Smooth muscle cell (in vitro differentiated cells): ENCODE results near the gene RAMACL. TPM values are rescaled to one million over a fixed set of nuclear protein-coding genes. Genes with fewer than 3 reads are reported as not detected.

Experiments used
- DNase-seq: peaks from one replicate; lab custom pipeline; 2025; ENCODE audit not compliant: unreplicated experiment; lab: John Stamatoyannopoulos, UW
- H2AFZ ChIP-seq: fragments of 200-600 bp; sonication (generic); 2 replicates; pipeline ENCODE4 v1.6.0; 2016; ENCODE audit warnings: antibody characterized with exemption, low read depth, mild to moderate bottlenecking
- H3F3A ChIP-seq: fragments of 200-600 bp; sonication (generic); 2 replicates; pipeline ENCODE4 v1.6.0; 2017; ENCODE audit warnings: antibody characterized with exemption, low read depth
- H3K27ac ChIP-seq: fragments of 200-600 bp; sonication (generic); 2 replicates; pipeline ENCODE4 v1.5.1; 2016; ENCODE audit warnings: low read depth, mild to moderate bottlenecking
- H3K27me3 ChIP-seq: fragments of 200-600 bp; sonication (generic); 2 replicates; pipeline ENCODE4 v1.6.1; 2016; ENCODE audit warnings: low read depth, mild to moderate bottlenecking
- H3K36me3 ChIP-seq: fragments of 200-600 bp; sonication (generic); 2 replicates; pipeline ENCODE4 v1.5.1; 2016; ENCODE audit warnings: low read depth
- H3K4me1 ChIP-seq: fragments of 200-600 bp; sonication (generic); 2 replicates; pipeline ENCODE4 v1.5.1; 2016; ENCODE audit warnings: low read depth
- H3K4me2 ChIP-seq: fragments of 200-600 bp; sonication (generic); 2 replicates; pipeline ENCODE4 v1.6.0; 2016; ENCODE audit warnings: mild to moderate bottlenecking
- H3K4me3 ChIP-seq: fragments of 200-600 bp; sonication (generic); 2 replicates; pipeline ENCODE4 v1.5.1; 2016; ENCODE audit warnings: mild to moderate bottlenecking
- H3K79me2 ChIP-seq: fragments of 200-600 bp; sonication (generic); 2 replicates; pipeline ENCODE4 v1.6.0; 2016; ENCODE audit warnings: low read depth, mild to moderate bottlenecking
- H3K9ac ChIP-seq: fragments of 200-600 bp; sonication (generic); 2 replicates; pipeline ENCODE4 v1.6.0; 2016; ENCODE audit warnings: low read depth
- H3K9me3 ChIP-seq: fragments of 200-600 bp; sonication (generic); replicated peaks from 2 replicates; pipeline ENCODE4 v1.5.1; 2016; ENCODE audit warnings: low read depth
- H4K20me1 ChIP-seq: fragments of 200-600 bp; sonication (generic); 2 replicates; pipeline ENCODE4 v1.6.0; 2016; ENCODE audit warnings: low read depth
- WGBS: methylation state at CpG from one replicate; pipeline ENCODE4 v1.1.7; 2016; ENCODE audit warnings: low lambda C conversion rate; 5-methylcytosine and 5-hydroxymethylcytosine counted together
- polyA plus RNA-seq: library from polyadenylated mRNA; unstranded; fragments of >200 nt; fragmentation: Nextera tagmentation; extraction: Ambion mirVana; gene quantifications from 2 replicates; pipeline ENCODE4 v1.2.1, GENCODE V29; 2016
- total RNA-seq: library from RNA; depleted of rRNA; stranded (reverse); fragments of >200 nt; gene quantifications from 2 replicates; pipeline ENCODE4 v1.2.3, GENCODE V29; 2014
- TF ChIP-seq, protein P1 (sequence below): fragments of 200-600 bp; sonication (generic); IDR thresholded peaks from 2 replicates; pipeline ENCODE4 v1.5.1; 2017; ENCODE audit warnings: borderline replicate concordance, mild to moderate bottlenecking, antibody characterized with exemption; ENCODE audit not compliant: insufficient read depth, poor library complexity, severe bottlenecking

RAMACL gene
- total and polyA plus RNA-seq, 2 experiments from 2014 or later, result 0.13 to 0.14 TPM

GRCh38 chr6:166570929-166571713 is 15.4 kb downstream of the RAMACL start:
- no peaks in the 10 kb centered on the region for H3F3A ChIP-seq
- H4K20me1 ChIP-seq, result peaks cover 34% of the 10 kb centered on the region
- no peaks in the 10 kb centered on the region for H3K36me3 ChIP-seq
- H3K9ac ChIP-seq, result no peak overlapping the region
- no peak overlapping the region for H3K4me2 ChIP-seq
- H3K9me3 ChIP-seq, result no peaks in the 10 kb centered on the region
- no peak overlapping the region for H3K27ac ChIP-seq
- H3K27me3 ChIP-seq, result no peaks in the 10 kb centered on the region
- DNase-seq, result no peak
- peaks cover 8% of the 10 kb centered on the region for H3K4me1 ChIP-seq
- no peak overlapping the region for H2AFZ ChIP-seq
- no peaks in the 10 kb centered on the region for H3K79me2 ChIP-seq
- no peak overlapping the region for H3K4me3 ChIP-seq
- TF ChIP-seq, protein P1, sequence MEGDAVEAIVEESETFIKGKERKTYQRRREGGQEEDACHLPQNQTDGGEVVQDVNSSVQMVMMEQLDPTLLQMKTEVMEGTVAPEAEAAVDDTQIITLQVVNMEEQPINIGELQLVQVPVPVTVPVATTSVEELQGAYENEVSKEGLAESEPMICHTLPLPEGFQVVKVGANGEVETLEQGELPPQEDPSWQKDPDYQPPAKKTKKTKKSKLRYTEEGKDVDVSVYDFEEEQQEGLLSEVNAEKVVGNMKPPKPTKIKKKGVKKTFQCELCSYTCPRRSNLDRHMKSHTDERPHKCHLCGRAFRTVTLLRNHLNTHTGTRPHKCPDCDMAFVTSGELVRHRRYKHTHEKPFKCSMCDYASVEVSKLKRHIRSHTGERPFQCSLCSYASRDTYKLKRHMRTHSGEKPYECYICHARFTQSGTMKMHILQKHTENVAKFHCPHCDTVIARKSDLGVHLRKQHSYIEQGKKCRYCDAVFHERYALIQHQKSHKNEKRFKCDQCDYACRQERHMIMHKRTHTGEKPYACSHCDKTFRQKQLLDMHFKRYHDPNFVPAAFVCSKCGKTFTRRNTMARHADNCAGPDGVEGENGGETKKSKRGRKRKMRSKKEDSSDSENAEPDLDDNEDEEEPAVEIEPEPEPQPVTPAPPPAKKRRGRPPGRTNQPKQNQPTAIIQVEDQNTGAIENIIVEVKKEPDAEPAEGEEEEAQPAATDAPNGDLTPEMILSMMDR, result no peak
- 91% methylated on average over 22 of the region's 22 CpGs for WGBS

GRCh38 chr6:166569206-166569605 is 17.3 kb downstream of the RAMACL start:
- Histone ChIP-seq H3K4me2 (no peak overlapping the region), H3K9me3 (no peaks in the 10 kb centered on the region), H3F3A (no peaks in the 10 kb centered on the region), H3K79me2 (no peaks in the 10 kb centered on the region), H3K27ac (no peak overlapping the region), H3K27me3 (no peaks in the 10 kb centered on the region), H3K9ac (no peak overlapping the region), H4K20me1 (peaks cover 53% of the 10 kb centered on the region), H2AFZ (no peak overlapping the region), H3K4me3 (no peak overlapping the region), H3K4me1 (peaks cover 8% of the 10 kb centered on the region), H3K36me3 (no peaks in the 10 kb centered on the region)
- TF ChIP-seq, protein P1, result no peak
- DNase-seq, result no peak
- 98% methylated on average over 13 of the region's 13 CpGs for WGBS

DNA sequence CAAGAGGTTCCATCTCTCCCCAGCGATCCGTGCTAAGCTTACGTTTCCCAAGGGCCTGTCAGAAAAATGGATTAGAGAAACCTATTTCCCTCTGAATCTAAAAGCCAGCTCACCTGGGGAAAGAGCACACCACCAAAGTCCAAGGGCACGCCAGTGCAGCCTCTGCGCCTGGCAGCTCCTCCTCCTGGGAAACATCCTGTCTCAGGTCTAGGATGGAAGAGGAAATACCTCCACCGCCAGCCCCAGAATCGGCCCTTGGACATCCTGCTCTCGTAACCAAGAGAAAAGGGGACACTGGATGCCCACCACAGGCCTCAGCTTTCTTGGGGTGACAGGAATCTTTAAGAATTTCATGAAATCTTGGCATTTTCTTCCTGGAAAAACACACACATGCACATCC is 18.7 kb downstream of the RAMACL start:
- Histone ChIP-seq H3K4me2 (no peak overlapping the region), H3K79me2 (no peaks in the 10 kb centered on the region), H3K27ac (no peak overlapping the region), H3K9me3 (no peaks in the 10 kb centered on the region), H3K4me3 (no peak overlapping the region), H2AFZ (no peak overlapping the region), H3K36me3 (no peaks in the 10 kb centered on the region), H4K20me1 (peaks cover 53% of the 10 kb centered on the region), H3K4me1 (peaks cover 7% of the 10 kb centered on the region), H3F3A (no peaks in the 10 kb centered on the region), H3K9ac (no peak overlapping the region), H3K27me3 (no peaks in the 10 kb centered on the region)
- 97% methylated on average over 8 of the region's 8 CpGs for WGBS
- TF ChIP-seq, protein P1, result no peak
- no peak for DNase-seq

DNA sequence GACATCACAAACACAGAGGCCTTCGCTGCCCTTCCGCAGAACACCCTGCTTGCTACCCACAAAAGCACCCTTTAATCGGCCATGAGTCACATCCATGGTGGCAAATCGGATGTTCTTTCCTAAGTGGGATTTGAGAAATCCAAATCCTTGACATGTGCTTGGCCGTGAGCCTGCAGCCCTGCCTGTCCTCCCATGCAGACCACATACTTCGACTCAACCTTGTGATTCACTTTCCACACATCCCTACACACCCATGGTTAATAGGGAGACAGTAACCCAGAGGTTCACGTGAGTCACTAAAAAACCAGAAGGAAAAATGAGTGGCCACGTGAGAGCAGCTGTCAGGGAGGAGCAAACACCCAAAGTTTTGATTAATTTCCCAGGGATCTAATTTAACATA is 19.4 kb downstream of the RAMACL start:
- Histone ChIP-seq H3K27me3 (no peaks in the 10 kb centered on the region), H3K36me3 (no peaks in the 10 kb centered on the region), H3F3A (no peaks in the 10 kb centered on the region), H3K27ac (no peak overlapping the region), H3K79me2 (no peaks in the 10 kb centered on the region), H3K4me2 (no peak overlapping the region), H3K4me3 (no peak overlapping the region), H3K9ac (no peak overlapping the region), H2AFZ (no peak overlapping the region), H3K9me3 (no peaks in the 10 kb centered on the region), H3K4me1 (peaks cover 2% of the 10 kb centered on the region), H4K20me1 (peaks cover 46% of the 10 kb centered on the region)
- DNase-seq, result no peak
- 15% methylated on average over 8 of the region's 8 CpGs for WGBS
- TF ChIP-seq, protein P1, result no peak
